DLD1 (cell line): ENCODE results near the gene SLC43A2.

Source experiments
- in situ Hi-C: cut with HindIII; loops from 2 replicates; pipeline ENCODE4 v1.10.0; 2017; ENCODE audit warnings: low sequenced_read_pairs

Gene SLC43A2

GRCh38 chr17:1625053-1625452 is 3.6 kb downstream of the SLC43A2 start:
- in situ Hi-C loops = no loop called here

DNA sequence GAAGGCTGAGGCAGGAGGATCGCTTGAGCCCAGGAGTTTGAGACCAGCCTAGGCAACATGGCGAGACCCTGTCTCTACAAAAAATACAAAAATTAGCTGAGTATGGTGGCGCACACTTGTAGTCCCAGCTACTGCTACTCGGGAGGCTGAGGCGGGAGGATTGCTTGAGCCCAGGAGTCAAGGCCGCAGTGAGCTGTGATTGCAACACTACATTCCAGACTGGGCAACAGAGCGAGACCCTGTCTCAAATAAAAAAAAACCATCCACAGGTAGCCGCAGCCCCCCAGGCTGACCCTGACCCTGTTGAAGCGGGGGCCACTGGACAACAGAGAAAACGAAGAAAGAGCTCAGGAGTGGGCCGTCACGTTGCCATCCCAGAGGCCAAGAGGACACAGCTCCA is 4.0 kb downstream of the SLC43A2 start:
- in situ Hi-C loops = no loop called here

- in situ Hi-C loops = no loop called here
Measured at GRCh38 chr17:1623057-1623630, 5.5 kb downstream of the SLC43A2 start.

- in situ Hi-C loops = no loop called here
Measured at GRCh38 chr17:1621273-1621954, 7.2 kb downstream of the SLC43A2 start.

DNA sequence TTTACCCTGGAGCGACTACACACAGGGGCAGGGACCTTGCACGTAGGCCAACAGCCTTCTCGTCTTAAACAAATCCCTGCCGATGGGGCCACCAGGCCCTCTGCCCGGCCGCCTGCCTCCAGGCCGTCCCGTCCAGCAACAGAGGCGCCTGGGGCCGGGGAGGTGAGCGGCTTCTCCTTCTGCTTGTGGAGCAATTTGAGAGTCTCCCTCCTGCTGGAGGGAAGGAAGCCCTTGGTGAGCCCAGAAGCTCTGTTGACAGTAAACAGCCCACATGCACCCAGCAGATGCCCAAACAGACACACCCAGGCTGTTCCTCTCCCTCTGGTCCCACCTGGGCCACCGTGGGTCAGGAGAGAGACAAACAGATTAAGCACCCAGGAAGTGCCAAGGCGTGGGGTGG is 8.1 kb downstream of the SLC43A2 start:
- in situ Hi-C loops = no loop called here

- in situ Hi-C loops = no loop called here
Measured at GRCh38 chr17:1617620-1618174, 10.9 kb downstream of the SLC43A2 start.

- in situ Hi-C loops = no loop called here
Measured at GRCh38 chr17:1616101-1616500, 12.5 kb downstream of the SLC43A2 start.

DNA sequence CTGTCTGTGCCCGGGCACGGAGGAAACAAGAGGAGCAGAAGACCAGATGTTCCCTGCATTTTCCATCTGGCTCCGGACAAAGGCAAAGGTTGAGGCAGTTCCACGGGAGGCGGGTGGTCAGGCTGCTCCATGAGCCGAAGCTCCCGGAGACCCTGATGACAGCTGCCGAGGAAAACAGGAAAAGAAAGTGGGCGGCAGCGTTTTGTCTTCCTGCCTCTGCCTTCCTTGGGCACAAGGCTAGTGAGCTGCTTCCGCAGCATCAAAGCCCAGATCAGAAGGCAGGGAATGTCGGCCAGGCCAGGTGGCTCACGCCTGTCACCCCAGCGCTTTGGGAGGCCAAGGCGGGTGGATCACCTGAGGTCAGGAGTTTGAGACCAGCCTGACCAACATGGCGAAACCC is 16.2 kb downstream of the SLC43A2 start:
- in situ Hi-C loops = no loop called here

DNA sequence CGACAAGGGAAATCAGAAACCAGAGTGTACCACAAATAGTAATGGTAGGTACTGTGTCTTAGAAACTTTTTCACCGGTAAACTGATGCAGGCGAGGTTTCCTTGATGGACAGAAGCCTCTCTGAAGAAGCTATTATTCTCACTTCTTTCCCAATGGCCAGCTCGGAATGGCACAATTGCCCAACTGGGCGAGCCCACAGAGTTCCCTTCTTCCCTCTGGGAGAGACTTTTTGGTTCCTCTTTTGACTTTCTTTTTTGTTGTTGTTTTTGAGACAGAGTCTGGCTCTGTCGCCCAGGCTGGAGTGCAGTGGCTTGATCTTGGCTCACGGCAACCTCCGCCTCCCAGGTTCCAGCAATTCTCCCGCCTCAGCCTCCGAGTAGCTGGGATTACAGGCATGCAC is 16.9 kb downstream of the SLC43A2 start:
- in situ Hi-C loops = no loop called here

- in situ Hi-C loops = no loop called here
Measured at GRCh38 chr17:1608676-1609075, 20.0 kb downstream of the SLC43A2 start.

DNA sequence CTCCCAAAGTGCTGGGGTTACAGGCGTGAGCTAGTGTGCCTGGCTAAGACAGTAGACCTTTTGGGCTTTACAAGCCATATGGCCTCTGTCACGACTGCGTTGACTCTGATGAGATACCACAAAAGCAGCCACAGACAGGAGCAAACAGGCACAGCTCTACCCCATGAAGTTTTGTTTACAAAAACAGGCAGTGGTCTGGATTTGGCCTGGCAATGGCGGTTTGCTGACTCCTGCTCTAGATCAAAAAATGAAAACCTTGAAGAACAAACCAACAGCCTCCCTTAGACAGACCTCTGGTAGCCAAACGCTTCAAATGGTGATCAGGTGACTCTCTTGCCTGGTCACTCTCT is 20.7 kb downstream of the SLC43A2 start:
- in situ Hi-C loops = no loop called here

DNA sequence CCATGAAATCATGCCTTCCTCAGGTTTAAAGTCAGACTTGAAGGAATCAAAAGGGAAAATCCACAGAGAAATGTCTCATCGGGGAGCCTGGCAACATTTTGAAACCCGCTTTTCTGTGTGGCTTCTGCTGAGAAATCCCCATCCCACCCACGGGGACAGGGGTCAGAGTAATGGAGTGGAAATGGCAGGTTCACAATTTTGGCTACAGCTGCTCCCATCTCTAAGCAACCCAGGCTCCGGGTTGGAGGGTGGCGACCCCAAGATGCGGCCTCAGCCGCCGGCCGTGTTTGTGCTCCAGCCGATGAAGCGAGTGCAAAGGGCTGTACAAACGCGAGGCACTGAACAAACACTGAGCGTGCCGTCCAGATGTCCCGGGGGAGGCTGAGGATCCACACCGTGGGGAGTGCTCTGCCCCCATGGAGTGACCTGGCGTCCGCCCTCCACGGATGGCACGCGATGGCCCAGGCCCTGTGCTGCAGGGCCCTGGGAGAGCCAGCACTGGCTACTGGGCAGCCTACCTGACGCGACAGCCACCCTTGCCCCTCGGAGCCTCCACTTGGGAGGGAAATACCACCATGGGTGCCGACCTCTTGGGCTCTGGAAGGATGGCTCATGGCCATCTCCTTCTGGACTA is 22.2 kb downstream of the SLC43A2 start:
- in situ Hi-C loops = no loop called here

- in situ Hi-C loops = no loop called here
Measured at GRCh38 chr17:1605681-1606351, 22.8 kb downstream of the SLC43A2 start.

DNA sequence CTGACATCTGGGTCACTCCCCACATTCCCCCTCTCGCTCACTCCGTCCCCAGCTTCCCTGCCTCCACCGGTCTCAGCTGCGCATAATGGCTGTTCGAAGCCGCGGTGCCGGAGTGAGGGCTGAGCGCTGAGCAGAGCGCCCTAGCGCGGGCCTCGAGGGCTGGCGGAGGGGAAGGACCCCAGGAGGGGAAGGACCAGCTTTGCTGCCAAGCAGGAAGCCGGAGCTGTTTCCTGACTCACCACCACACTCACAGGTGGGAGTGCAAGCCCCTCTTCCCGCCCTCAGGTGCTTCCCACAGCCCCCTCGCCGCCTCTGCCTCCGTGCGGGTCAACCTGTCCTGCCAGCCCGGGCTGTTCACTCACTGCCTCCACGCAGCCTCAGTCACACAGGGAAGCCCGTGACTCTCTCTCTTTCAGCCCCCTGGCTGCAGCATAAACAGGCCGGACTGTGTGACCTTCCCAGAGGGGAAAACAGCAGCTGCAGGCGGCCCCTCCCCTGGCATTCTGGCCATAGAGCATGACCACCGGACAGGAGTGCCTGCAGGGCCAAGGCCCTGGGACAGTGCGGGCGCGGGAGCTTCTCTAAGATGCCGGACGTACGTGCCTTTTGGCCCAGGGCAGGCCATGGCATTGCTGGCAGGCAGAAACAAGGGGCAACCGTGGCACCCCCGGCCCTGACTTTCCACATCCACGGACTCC is 23.7 kb downstream of the SLC43A2 start:
- in situ Hi-C loops = no loop called here

- in situ Hi-C loops = no loop called here
Measured at GRCh38 chr17:1601571-1601970, 27.1 kb downstream of the SLC43A2 start.

DNA sequence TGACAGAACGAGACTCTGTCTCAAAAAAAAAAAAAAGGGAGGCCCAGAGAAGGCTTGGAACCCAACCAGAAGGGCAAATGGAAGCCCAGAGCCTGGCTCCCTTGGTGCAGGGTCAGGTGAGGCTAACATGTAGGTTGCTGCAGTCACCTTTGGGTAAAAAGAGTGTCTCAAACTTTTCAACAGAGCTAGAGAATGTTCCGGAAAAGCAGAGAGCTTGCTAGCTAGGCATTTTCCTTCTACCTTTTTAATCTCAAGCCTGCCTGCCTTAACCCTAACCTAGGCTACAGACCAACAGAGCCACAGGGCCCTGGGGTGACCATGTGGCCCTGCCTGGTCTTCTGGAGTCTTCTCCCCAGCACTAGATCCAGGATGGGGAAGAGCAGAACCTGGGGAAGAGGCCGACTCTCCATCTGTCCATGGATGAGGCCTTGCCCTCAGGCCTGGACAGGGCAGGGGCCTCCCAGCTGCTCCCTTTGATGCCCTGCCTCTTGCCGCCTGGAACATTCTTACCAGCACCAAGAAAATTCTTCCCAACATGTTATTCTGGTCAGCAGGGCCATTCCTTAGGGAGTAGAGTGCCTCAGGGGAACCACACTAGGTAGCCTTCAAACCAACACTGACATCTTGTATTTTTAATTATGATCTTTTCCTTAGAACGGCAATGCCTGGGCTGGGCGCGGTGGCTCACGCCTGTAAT is 30.1 kb downstream of the SLC43A2 start:
- in situ Hi-C loops = no loop called here

GRCh38 chr17:1597861-1598342 is 30.7 kb downstream of the SLC43A2 start:
- in situ Hi-C loops = no loop called here

DNA sequence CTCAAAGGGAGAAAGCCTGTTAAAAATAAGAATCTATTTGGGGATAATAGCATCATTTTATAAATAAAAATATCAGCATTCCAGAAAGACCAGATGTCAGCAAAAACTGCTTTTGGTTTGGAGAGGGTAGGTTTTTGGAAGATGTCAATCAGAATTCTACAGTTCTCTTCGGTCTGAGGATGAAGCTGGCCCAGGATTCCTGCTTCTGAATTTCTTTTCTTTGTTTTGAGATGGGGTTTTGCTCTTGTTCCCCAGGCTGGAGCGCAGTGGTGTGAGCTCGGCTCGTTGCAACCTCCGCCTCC is 35.1 kb downstream of the SLC43A2 start:
- in situ Hi-C loops = no loop called here

DNA sequence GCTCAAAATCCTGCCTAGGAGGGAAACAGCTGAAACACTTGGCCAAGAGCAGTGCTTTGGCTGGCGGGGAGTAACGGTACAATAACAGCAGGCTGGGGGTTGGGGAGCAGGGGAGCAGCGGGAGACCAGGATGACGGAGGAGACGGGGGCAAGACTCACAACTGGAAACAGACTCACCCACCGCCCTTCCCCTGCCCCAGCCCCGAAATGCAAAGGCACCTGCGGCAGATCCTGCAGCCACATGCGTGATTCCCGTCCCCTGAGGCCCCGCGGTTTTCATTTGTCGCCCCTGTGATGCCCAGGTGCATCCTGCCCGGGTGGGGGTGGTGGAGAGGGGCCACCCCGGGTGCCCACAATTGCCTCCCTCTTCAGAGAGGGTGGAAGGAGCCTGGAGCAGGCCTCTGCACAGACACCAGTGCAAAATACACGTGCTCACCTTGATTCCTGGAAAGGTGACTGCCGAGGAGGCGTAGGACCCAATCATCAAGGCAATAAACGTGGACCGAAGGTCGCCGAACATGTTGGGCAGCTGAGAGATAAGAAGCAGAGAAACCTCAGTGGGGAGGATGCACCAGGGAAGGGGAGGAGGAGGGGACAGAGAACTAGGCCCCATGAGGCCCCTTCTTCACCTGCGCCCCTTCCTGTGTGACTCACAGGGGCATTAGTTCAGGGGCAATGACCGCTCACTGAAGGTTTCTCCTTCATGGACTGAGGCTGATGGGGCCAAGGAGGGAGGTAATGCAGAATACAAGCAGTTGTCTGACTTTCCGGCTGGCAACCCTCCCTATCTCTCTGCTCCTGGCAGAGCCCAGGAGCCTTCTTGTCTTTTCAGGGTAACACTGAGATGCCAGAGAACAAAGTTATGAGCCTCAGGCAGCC is 35.6 kb downstream of the SLC43A2 start:
- in situ Hi-C loops = no loop called here
